Mammary epithelial cell (primary cell): Measurements from ENCODE around the gene LPCAT3.

ENCODE experiments used
- EZH2 ChIP-seq: IDR thresholded peaks from 2 replicates; pipeline ENCODE4 v1.6.1; 2012; ENCODE audit warnings: low read length, inconsistent platforms, borderline replicate concordance
- TF ChIP-seq, protein P1 (sequence below), 2 donors: IDR thresholded peaks in 1 of 2; conservative IDR thresholded peaks in 1 of 2; 2 replicates each; pipeline ENCODE4 v1.5.1; 2011 to 2012; ENCODE audit warnings: inconsistent platforms in 2 of 2, low read length in 2 of 2, mild to moderate bottlenecking in 2 of 2, control low read depth in 1 of 2, low read depth in 1 of 2; ENCODE audit not compliant: insufficient read depth in 1 of 2; ENCODE audit errors: extremely low read depth in 1 of 2

DNA sequence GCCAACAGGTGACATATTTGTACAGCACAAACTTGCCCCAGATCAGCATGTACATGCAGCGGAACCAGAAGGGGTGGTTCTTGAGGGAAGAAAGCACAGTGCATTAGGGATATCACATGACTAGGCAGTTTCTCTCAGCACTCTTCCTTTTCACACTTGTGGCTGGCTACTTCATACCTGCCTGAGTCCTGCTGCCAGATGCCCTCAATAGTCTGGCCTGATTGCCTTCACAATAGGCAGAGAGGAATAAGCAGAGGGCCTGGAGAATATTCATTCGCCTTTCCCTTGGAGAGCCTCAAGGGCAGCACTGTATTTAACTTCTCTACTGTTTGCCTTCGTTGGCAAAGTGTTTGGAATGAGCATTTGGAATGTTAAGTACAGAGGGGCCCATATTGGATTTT, 39.7 kb downstream of the LPCAT3 start:
- TF ChIP-seq, protein P1, sequence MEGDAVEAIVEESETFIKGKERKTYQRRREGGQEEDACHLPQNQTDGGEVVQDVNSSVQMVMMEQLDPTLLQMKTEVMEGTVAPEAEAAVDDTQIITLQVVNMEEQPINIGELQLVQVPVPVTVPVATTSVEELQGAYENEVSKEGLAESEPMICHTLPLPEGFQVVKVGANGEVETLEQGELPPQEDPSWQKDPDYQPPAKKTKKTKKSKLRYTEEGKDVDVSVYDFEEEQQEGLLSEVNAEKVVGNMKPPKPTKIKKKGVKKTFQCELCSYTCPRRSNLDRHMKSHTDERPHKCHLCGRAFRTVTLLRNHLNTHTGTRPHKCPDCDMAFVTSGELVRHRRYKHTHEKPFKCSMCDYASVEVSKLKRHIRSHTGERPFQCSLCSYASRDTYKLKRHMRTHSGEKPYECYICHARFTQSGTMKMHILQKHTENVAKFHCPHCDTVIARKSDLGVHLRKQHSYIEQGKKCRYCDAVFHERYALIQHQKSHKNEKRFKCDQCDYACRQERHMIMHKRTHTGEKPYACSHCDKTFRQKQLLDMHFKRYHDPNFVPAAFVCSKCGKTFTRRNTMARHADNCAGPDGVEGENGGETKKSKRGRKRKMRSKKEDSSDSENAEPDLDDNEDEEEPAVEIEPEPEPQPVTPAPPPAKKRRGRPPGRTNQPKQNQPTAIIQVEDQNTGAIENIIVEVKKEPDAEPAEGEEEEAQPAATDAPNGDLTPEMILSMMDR (conservative IDR thresholded peaks at IDR 0.05 in 1 of 2, IDR thresholded peaks at IDR 0.05 in 1 of 2; ENCODE audit: extremely low read depth in 1 of 2, insufficient read depth in 1 of 2, low read depth in 1 of 2, low read length in 2 of 2) = no peak
- TF ChIP-seq EZH2 = no peak
